Endothelial cell (in vitro differentiated cells): ENCODE measurements around the gene CDS2. TPM values are rescaled to one million over a fixed set of nuclear protein-coding genes. Genes with fewer than 3 reads are reported as not detected.

ENCODE experiments used
- DNase-seq: peaks from one replicate; pipeline ENCODE4 v3.0.0; 2021; ENCODE audit warnings: low spot score
- H3K27ac Mint-ChIP-seq: one replicate; pipeline ENCODE4 v1.8.0; 2021; ENCODE audit warnings: mixed read lengths, inconsistent platforms; ENCODE audit not compliant: unreplicated experiment
- H3K27me3 Mint-ChIP-seq: one replicate; pipeline ENCODE4 v1.8.0; 2021; ENCODE audit warnings: mild to moderate bottlenecking, moderate library complexity, mixed read lengths, inconsistent platforms; ENCODE audit not compliant: unreplicated experiment
- H3K36me3 Mint-ChIP-seq: one replicate; pipeline ENCODE4 v1.8.0; 2021; ENCODE audit warnings: mild to moderate bottlenecking, low read depth, mixed read lengths, inconsistent platforms; ENCODE audit not compliant: unreplicated experiment
- H3K4me1 Mint-ChIP-seq: one replicate; pipeline ENCODE4 v1.8.0; 2021; ENCODE audit warnings: mild to moderate bottlenecking, mixed read lengths, inconsistent platforms; ENCODE audit not compliant: unreplicated experiment
- H3K4me3 Mint-ChIP-seq: one replicate; pipeline ENCODE4 v1.8.0; 2021; ENCODE audit warnings: mild to moderate bottlenecking, mixed read lengths, inconsistent platforms; ENCODE audit not compliant: unreplicated experiment
- H3K9me3 Mint-ChIP-seq: one replicate; pipeline ENCODE4 v1.8.0; 2021; ENCODE audit warnings: mixed read lengths, inconsistent platforms; ENCODE audit not compliant: unreplicated experiment
- CTCF ChIP-seq: fragments of 200-600 bp; sonication (generic); IDR thresholded peaks from one replicate; pipeline ENCODE4 v1.5.0; 2021; ENCODE audit warnings: antibody characterized with exemption; ENCODE audit not compliant: unreplicated experiment
- total RNA-seq: library from RNA; stranded (reverse); fragmentation: NEBNext Ultra II Directional; extraction: Animal tissue kit (Norgen Biotek cat#: 25700); gene quantifications from one replicate; pipeline ENCODE4 v1.2.1, GENCODE V29; 2021; ENCODE audit not compliant: unreplicated experiment

CDS2 gene
- total RNA-seq, 1 donor from 2014 or later, result 130 TPM

- no peak for TF ChIP-seq CTCF
- peak overlapping the region; percentile 70 for H3K27ac Mint-ChIP-seq
- DNase-seq, result no peak
- no peak overlapping the region for H3K4me3 Mint-ChIP-seq
- peaks cover 8% of the 10 kb centered on the region for H3K27me3 Mint-ChIP-seq
- H3K36me3 Mint-ChIP-seq, result peaks cover 3% of the 10 kb centered on the region
- peaks cover 50% of the 10 kb centered on the region for H3K4me1 Mint-ChIP-seq
- no peaks in the 10 kb centered on the region for H3K9me3 Mint-ChIP-seq
Measured at GRCh38 chr20:5164645-5165625, 38.1 kb downstream of the CDS2 start.

DNA sequence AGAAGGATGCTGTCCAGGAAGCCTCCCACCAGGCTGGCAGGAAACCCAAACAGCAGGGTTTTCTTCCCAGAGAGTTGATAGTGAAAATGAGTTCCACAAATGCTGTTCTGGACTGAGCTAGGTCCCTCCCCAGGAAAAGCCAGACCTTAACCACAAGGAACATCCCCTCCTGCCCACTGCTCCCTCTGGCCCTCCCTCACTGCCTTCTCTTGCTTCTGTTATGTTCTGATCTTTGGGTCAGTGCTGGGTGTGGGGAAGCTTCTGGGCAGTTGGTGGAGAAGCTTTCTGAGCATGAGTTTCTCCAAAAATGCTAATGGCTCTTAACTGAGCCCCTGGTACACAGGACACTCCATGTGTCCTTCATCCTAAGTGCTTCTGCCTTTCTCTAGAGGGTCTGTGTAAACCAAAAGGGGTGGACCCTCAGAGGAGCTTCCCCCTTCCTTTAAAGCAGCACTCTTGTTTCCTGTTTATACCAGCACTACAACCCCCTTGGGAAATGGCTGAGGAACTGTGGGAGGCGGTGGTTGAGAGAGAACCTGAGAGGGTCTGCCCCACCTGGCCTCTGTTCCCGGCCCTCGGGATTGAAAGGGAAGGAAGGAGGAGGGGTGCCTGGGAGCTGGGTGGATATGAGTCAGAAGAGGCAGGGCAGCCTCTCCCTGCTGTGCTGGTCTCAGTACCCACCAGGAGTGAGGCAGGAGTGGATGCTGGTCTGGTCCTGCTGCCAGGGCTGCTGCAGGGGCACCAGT is 42.0 kb downstream of the CDS2 start:
- Mint-ChIP-seq H3K36me3 (peaks cover 7% of the 10 kb centered on the region), H3K4me3 (peak overlapping the region; percentile 74), H3K27me3 (peaks cover 25% of the 10 kb centered on the region), H3K27ac (peak overlapping the region; percentile 88), H3K9me3 (no peaks in the 10 kb centered on the region), H3K4me1 (peaks cover 88% of the 10 kb centered on the region)
- no peak for TF ChIP-seq CTCF
- DNase-seq, result peak; percentile 43

- no peaks in the 10 kb centered on the region for H3K9me3 Mint-ChIP-seq
- peaks cover 25% of the 10 kb centered on the region for H3K27me3 Mint-ChIP-seq
- H3K4me1 Mint-ChIP-seq, result peaks cover 85% of the 10 kb centered on the region
- peak overlapping the region; percentile 88 for H3K27ac Mint-ChIP-seq
- peaks cover 7% of the 10 kb centered on the region for H3K36me3 Mint-ChIP-seq
- DNase-seq, result no peak
- no peak for TF ChIP-seq CTCF
- H3K4me3 Mint-ChIP-seq, result no peak overlapping the region
Measured at GRCh38 chr20:5170341-5170740, 43.5 kb downstream of the CDS2 start.

- no peak for TF ChIP-seq CTCF
- peaks cover 25% of the 10 kb centered on the region for H3K27me3 Mint-ChIP-seq
- no peaks in the 10 kb centered on the region for H3K9me3 Mint-ChIP-seq
- peaks cover 83% of the 10 kb centered on the region for H3K4me1 Mint-ChIP-seq
- peak overlapping the region; percentile 71 for H3K4me3 Mint-ChIP-seq
- peak overlapping the region; percentile 88 for H3K27ac Mint-ChIP-seq
- peak; percentile 71 for DNase-seq
- H3K36me3 Mint-ChIP-seq, result peaks cover 6% of the 10 kb centered on the region
Measured at GRCh38 chr20:5171064-5171789, 44.4 kb downstream of the CDS2 start.
